K562 (cell line): ENCODE results near the gene MEGF11. TPM values are rescaled to one million over a fixed set of nuclear protein-coding genes. Genes with fewer than 3 reads are reported as not detected.

Experiments used
- ATAC-seq: fragments of 200-7000 bp; cut with Tn5 transposase; 3 replicates; pipeline ENCODE4 v1.9.1; 2020; ENCODE audit warnings: moderate library complexity
- BruUV-seq: library from RNA; stranded (reverse); fragments of 400-500 nt; replicated peaks from 2 replicates; lab custom pipeline; 2021; lab: Mats Ljungman, UMichigan
- CTCF ChIA-PET: fragments of 300-600 bp; formaldehyde crosslinking; extraction: SDS; loops from one replicate; lab custom pipeline; 2021; ENCODE audit warnings: low intra/inter-chr PET ratio; lab: Yijun Ruan, JAX
- POLR2A ChIA-PET: fragments of 300-600, 350-650 bp; sonication (Branson Sonifier 250); formaldehyde crosslinking; extraction: SDS; loops from one replicate; lab custom pipeline; 2021; ENCODE audit warnings: antibody characterized with exemption, inconsistent platforms; lab: Yijun Ruan, JAX
- DNase-seq, 4 experiments: peaks; one replicate each; pipeline versions ENCODE4 v3.0.0 to v3.0.0-alpha.2; 2011 to 2018; ENCODE audit warnings: low spot score in 3 of 4, mixed read lengths in 3 of 4; ENCODE audit errors: extremely low read depth in 1 of 4
- FAIRE-seq: peaks from 2 replicates; lab custom pipeline; 2011; peaks lifted over from hg19 to GRCh38; lab: Jason Lieb, UNC
- H2AFZ ChIP-seq: 2 replicates; pipeline ENCODE4 v1.6.0; 2011; ENCODE audit warnings: low read depth, low read length, control low read depth, inconsistent platforms
- H3K27ac ChIP-seq: fragments of 200-600 bp; 3 replicates; pipeline ENCODE4 v1.8.0; 2011; ENCODE audit warnings: low read depth, mild to moderate bottlenecking, control low read depth, inconsistent platforms, low read length, moderate library complexity, mixed read lengths; ENCODE audit errors: extremely low read depth
- H3K27me3 ChIP-seq, 2 experiments: fragments of 300-600 bp in 1 of 2; 2 replicates in 1 of 2; 3 replicates in 1 of 2; pipeline versions ENCODE4 v1.6.0 to v1.8.0; 2011; ENCODE audit warnings: inconsistent platforms in 2 of 2, low read length in 2 of 2, mild to moderate bottlenecking in 1 of 2, mixed read lengths in 1 of 2, moderate library complexity in 1 of 2; ENCODE audit not compliant: control insufficient read depth in 2 of 2, insufficient read depth in 2 of 2
- H3K36me3 ChIP-seq: fragments of 300-600 bp; 3 replicates; pipeline ENCODE4 v1.8.0; 2011; ENCODE audit warnings: mild to moderate bottlenecking, low read length, inconsistent platforms; ENCODE audit not compliant: control insufficient read depth, insufficient read depth
- H3K4me1 ChIP-seq, 2 experiments: fragments of 200-600 bp in 1 of 2; replicated peaks in 1 of 2; 2 replicates in 1 of 2; 3 replicates in 1 of 2; pipeline versions ENCODE4 v1.5.1 to v1.8.0; 2011; ENCODE audit warnings: inconsistent platforms in 2 of 2, low read length in 2 of 2, mild to moderate bottlenecking in 1 of 2, mixed read lengths in 1 of 2, moderate library complexity in 1 of 2; ENCODE audit not compliant: control insufficient read depth in 2 of 2, insufficient read depth in 2 of 2
- H3K4me2 ChIP-seq: 2 replicates; pipeline ENCODE4 v1.6.1; 2011; ENCODE audit warnings: low read length, control low read depth, inconsistent platforms, mixed read lengths; ENCODE audit not compliant: insufficient read depth
- H3K4me3 ChIP-seq: fragments of 200-600 bp; sonication (generic), shearing (Covaris generic); 2 replicates; pipeline ENCODE4 v1.5.1; 2016; ENCODE audit warnings: control low read depth, inconsistent platforms
- H3K79me2 ChIP-seq: fragments of 200-600 bp; 3 replicates; pipeline ENCODE4 v1.8.0; 2011; ENCODE audit warnings: low read length, inconsistent platforms; ENCODE audit not compliant: control insufficient read depth, insufficient read depth
- H3K9ac ChIP-seq, 2 experiments: 2 replicates each; pipeline versions ENCODE4 v1.6.0 to v1.6.1; 2011; ENCODE audit warnings: low read depth in 2 of 2, low read length in 2 of 2, control low read depth in 1 of 2, inconsistent platforms in 1 of 2, mild to moderate bottlenecking in 1 of 2, mixed read lengths in 1 of 2; ENCODE audit not compliant: insufficient read depth in 1 of 2
- H3K9me1 ChIP-seq: one replicate; pipeline ENCODE4 v1.6.0; 2011; ENCODE audit warnings: inconsistent platforms, mild to moderate bottlenecking, low read length, moderate library complexity; ENCODE audit not compliant: control insufficient read depth, insufficient read depth
- H3K9me3 ChIP-seq: replicated peaks from 2 replicates; pipeline ENCODE4 v1.5.1; 2011; ENCODE audit warnings: low read depth, low read length, inconsistent platforms; ENCODE audit not compliant: control insufficient read depth, insufficient read depth
- H4K20me1 ChIP-seq: replicated peaks from 2 replicates; pipeline ENCODE4 v1.6.1; 2011; ENCODE audit warnings: low read length, inconsistent platforms, mixed read lengths; ENCODE audit not compliant: control insufficient read depth, insufficient read depth
- CREBBP ChIP-seq: IDR thresholded peaks from one replicate; pipeline ENCODE4 v1.6.1; 2012; ENCODE audit warnings: low read depth, mild to moderate bottlenecking, control low read depth, inconsistent platforms, low read length
- GATAD2A ChIP-seq: fragments of 450-650 bp; IDR thresholded peaks from 2 replicates; pipeline ENCODE4 v1.6.1; 2017
- KDM2B ChIP-seq: fragments of 250-450 bp; sonication (Bioruptor Pico); IDR thresholded peaks from 2 replicates; pipeline ENCODE4 v1.8.0; 2021; ENCODE audit warnings: mild to moderate bottlenecking, moderate library complexity
- MBD2 ChIP-seq: sonication (generic); IDR thresholded peaks from 2 replicates; pipeline ENCODE4 v1.6.1; 2016; ENCODE audit warnings: low read depth, borderline replicate concordance
- SAFB ChIP-seq: fragments of 200-400 bp; formaldehyde crosslinking; IDR thresholded peaks from 2 replicates; pipeline ENCODE4 v1.6.1; 2017; ENCODE audit warnings: low read depth, low read length, borderline replicate concordance
- TEAD2 ChIP-seq: fragments of 450-650 bp; IDR thresholded peaks from 2 replicates; pipeline ENCODE4 v1.6.1; 2016; ENCODE audit warnings: missing genetic modification characterization, control low read depth, missing compliant biosample characterization
- TGIF2 ChIP-seq: sonication (generic); formaldehyde crosslinking; IDR thresholded peaks from 2 replicates; pipeline ENCODE4 v1.8.1; 2022; ENCODE audit warnings: mild to moderate bottlenecking, missing genetic modification reagents, moderate library complexity
- WGBS: fragments of 100-300 bp; shearing (Covaris generic); methylation state at CpG from one replicate; pipeline ENCODE4 v1.1.6; 2016; ENCODE audit warnings: low coverage, mixed read lengths; ENCODE audit not compliant: insufficient coverage; ENCODE audit errors: missing lambda C conversion rate; 5-methylcytosine and 5-hydroxymethylcytosine counted together
- in situ Hi-C: fragments of 300-500 bp; cut with MboI; formaldehyde crosslinking; loops from 4 replicates; pipeline ENCODE4 v1.15.0; 2018; ENCODE audit warnings: inconsistent platforms, mixed read lengths
- intact Hi-C: fragments of 100-400 bp; cut with micrococcal nuclease; formaldehyde crosslinking; loops from 2 replicates; pipeline ENCODE4 v1.14.2; 2022
- polyA plus RNA-seq, 8 experiments: library from polyadenylated mRNA; depleted of rRNA in 4 of 8; stranded (reverse) in 5 of 8; unstranded in 3 of 8; fragments of >200 nt; fragmentation: Nextera tagmentation in 2 of 8; fragmentation: Illumina TruSeq in 1 of 8; extraction: Ambion mirVana in 2 of 8; extraction: Trizol in 1 of 8; gene quantifications; 2 replicates each; pipeline versions ENCODE4 v1.2.1 to v1.2.3, GENCODE V29; 2011 to 2014; ENCODE audit warnings: inconsistent platforms in 1 of 8, missing spikeins in 1 of 8
- total RNA-seq, 7 experiments: library from RNA; depleted of rRNA in 6 of 7; stranded (reverse); fragments of >200 nt in 6 of 7; fragmentation: Illumina TruSeq in 2 of 7; extraction: Trizol in 2 of 7; gene quantifications; 2 replicates each; pipeline versions ENCODE4 v1.2.1 to v1.2.3, GENCODE V29; 2011 to 2021; ENCODE audit warnings: low replicate concordance in 1 of 7
- TF ChIP-seq, protein P1 (sequence below): sonication (generic); formaldehyde crosslinking; IDR thresholded peaks from 2 replicates; pipeline ENCODE4 v1.8.1; 2023; ENCODE audit warnings: mild to moderate bottlenecking, missing genetic modification reagents, moderate library complexity

The MEGF11 gene
- total and polyA plus RNA-seq, 9 of the 15 experiments (the other 6 are each of a cell fraction or from before 2014, with no cell fraction given), result 0.06 to 0.23 (median 0.20) TPM; not detected in 6

DNA sequence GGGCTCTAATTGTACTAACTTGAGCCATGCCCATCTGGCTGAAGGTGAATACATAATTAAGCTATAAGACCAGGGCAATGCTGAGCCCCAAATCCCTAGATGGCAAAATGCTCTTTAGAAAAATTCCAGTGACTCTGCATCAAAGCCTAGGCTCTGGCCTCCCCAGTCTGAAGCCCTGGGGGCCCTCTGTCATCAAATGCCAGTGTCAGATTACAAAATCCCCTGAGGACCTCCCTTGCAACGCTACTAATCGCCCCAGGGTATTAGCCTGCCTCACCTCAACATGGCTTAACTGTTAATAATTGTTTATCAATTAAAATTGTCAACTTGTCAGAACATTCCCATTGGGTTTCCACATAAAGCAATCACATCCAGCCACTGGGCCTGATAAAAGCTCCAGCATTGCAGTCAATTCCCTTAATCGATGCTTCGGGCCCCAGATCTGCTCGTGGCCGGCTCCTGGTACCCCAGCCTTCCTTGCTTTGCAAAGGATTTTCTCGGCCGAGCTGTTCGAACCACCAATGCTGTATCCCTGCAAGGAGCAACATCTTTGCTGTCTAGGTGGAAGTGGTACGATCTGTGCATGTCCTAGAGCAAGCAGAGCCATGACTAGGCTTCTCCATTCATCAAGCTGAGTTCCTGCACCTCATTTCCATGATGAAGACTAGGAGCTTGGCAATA, 151.7 kb downstream of the MEGF11 start (continued):
- TF ChIP-seq SAFB (no peak), TGIF2 (no peak), CREBBP (no peak), MBD2 (no peak), TEAD2 (tag) (no peak), KDM2B (CRISPR knock-in tag) (no peak)
- TF ChIP-seq, protein P1, sequence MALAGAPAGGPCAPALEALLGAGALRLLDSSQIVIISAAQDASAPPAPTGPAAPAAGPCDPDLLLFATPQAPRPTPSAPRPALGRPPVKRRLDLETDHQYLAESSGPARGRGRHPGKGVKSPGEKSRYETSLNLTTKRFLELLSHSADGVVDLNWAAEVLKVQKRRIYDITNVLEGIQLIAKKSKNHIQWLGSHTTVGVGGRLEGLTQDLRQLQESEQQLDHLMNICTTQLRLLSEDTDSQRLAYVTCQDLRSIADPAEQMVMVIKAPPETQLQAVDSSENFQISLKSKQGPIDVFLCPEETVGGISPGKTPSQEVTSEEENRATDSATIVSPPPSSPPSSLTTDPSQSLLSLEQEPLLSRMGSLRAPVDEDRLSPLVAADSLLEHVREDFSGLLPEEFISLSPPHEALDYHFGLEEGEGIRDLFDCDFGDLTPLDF, result no peak

DNA sequence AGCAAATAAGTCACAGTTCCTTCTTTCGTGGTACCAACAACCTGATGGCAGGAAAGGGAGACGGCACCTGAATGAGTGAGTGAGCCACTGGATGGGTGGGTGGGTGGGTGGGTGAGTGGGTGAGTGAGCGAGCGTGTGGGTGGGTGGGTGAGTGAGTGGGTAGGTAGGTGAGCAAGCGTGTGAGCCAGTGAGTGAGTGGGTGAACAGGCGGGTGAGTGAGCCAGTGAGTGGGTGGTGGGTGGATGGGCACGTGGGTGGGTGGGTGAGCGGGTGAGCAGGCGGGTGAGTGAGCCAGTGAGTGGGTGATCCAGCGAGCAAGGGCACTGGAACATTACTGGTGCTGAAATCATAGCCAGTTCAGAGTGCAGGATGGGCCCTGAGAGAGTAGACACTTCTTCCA, 152.8 kb downstream of the MEGF11 start:
- WGBS, result 0% methylated on average over 3 of the region's 10 CpGs
- in situ Hi-C loops (no loop called here), intact Hi-C loops (no loop called here)
- FAIRE-seq, result no peak
- Histone ChIP-seq H3K4me2 (no peak overlapping the region), H3K27ac (no peak overlapping the region), H4K20me1 (peaks cover 19% of the 10 kb centered on the region; the same call in 1 of the 2 replicates), H2AFZ (no peak overlapping the region), H3K4me1 (no peaks in the 10 kb centered on the region), H3K9ac (no peak overlapping the region), H3K9me3 (no peaks in the 10 kb centered on the region), H3K9me1 (no peaks in the 10 kb centered on the region), H3K27me3 (peaks cover 31 to 69% of the 10 kb centered on the region in 2 experiments; a peak in 4 of 5 replicates), H3K4me3 (no peak overlapping the region), H3K79me2 (no peaks in the 10 kb centered on the region), H3K36me3 (no peaks in the 10 kb centered on the region)
- TF ChIP-seq GATAD2A, result no peak
- CTCF ChIA-PET, result no interaction called here
- no peak for ATAC-seq
- no peak for DNase-seq
- BruUV-seq, result no TSS peak
- POLR2A ChIA-PET, result no interaction called here
